GM18502 (cell line): Measurements from ENCODE around the gene YIPF1.
"Not testable (repeated sequence)": the region's sequence is repeated elsewhere in the genome, so short reads cannot be mapped to it uniquely, and the experiment has no call there.

Source experiments
- ATAC-seq: cut with Tn5 transposase; IDR thresholded peaks from one replicate; pipeline ENCODE4 v1.9.1; 2021; ENCODE audit warnings: mild to moderate bottlenecking; ENCODE audit not compliant: unreplicated experiment, poor library complexity

YIPF1 gene

DNA sequence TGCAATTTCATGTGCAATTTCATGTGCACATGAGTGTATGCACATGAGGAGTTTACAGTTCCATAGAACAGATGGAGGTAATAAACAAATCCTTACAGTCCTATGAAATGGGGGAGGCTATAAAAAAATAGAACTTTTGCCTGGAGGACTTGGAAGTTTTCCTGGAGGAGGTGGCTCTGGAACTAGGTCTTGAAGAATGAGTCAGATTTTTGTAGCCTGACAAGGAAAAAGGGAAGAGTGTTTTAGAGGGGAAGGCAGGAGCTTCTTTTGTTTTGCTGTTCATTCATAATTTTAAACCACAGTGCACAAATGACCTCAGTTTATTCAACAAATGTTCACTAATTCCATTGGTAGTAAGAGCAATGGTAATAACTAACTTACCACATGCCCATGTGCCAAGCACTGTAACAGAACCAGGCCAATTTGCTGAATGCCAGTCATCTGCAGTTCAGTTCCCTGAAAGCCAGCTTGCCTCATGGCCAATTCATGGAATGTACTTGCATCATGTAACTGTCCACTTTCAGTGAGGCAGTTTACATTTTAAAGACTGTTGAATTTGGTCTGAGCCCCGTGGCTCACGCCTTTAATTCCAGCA is 7.1 kb upstream of the YIPF1 start:
- ATAC-seq = no peak

DNA sequence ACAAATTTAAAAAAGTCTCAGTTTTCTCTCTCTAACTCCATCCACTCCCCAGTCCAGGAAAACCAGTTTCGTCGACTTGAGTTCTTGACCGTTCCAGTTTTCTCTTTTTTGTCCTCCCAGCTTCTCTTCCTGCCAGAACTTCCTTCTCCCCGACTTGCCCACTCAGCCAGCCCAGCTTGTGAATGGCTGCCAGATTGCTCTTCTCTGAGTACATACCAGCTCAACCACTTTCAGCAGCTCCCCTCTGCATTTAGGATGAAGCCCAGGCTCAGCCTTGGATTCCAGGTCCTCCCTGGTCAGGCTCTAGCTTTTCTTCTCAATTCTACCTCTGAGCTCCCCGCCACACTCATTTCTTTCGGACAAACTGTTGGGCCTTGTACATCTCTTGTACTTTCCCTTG is 5.8 kb upstream of the YIPF1 start:
- no peak for ATAC-seq

DNA sequence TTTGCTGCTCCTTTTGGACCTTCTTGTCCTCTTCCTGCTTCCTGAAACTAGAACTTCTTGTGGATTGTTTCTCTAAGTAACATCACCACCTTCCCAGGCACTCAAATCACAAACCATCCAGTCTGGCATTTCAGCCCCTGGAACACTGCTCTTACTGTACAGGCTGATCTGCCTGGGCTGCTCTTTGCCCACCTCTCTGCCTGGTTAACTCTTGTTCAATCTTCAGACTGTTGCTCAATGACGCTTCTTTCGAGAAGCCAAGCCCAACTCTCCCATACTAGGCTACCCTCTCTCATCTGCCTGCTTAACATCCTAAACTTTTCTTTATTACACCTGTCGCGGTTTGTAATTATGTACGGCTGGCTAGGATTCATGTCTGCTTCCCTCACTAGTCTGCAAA is 5.0 kb upstream of the YIPF1 start:
- no peak for ATAC-seq

DNA sequence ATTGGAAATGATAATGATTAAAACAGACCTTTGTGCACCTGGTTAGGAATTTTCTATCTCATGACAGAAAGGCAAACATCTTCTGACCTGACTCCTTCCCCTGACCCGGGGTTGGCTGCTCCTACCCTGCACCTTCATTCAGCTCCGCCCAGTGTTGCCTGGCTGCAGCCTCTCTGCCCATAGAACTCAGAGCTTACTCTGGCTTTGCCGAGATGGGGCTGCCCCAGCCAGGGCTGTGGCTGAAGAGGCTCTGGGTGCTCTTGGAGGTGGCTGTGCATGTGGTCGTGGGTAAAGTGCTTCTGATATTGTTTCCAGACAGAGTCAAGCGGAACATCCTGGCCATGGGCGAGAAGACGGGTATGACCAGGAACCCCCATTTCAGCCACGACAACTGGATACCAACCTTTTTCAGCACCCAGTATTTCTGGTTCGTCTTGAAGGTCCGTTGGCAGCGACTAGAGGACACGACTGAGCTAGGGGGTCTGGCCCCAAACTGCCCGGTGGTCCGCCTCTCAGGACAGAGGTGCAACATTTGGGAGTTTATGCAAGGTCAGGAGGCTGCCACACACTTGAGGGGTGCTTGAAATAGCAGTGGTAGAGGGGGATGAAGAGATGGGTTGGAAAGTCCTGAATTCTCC is 4.5 kb upstream of the YIPF1 start, which contains the start of gene DIO1:
TSS of gene DIO1 (plus strand) at position 189 of the 638 bp plus-strand sequence. CDS start at position 213, 24 bp downstream.
- ATAC-seq = no peak

DNA sequence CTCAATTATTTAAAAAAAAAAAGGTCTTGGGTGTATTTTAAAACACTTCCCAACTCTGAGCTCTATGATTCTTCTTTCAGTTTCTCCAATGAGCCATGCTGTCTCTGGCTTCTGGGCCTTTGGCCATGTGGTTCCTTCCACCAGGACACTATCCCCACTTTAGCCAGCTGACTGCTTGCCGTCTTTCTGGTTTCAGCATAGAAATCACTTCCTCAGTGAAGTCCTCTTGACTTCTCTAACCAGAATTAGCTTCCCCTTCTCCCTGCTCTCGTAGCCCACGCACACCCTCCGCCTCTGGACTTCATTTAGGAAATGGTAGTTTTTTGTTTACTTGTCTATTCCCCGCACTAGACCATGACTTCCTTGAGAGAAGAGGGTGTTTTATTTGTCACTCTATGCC is 3.3 kb upstream of the YIPF1 start:
- ATAC-seq = no peak

DNA sequence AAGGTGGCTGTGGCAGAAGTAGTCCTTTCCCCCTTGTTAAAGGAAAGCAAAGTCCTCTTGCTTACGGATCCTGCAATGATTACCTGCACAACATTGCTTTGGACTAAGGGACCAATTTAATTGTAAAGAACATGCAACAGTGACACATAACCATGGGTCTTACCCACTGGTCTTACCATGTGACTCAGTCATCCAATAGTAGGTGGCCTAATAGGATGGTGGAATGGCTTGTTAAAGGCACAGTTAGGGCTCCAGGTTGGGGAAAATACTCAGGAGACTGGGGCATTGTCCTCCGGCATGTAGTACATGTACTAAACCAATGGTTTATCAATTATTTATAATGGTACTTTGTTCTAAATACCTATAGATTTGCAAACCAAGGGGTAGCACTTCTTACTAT is 2.1 kb upstream of the YIPF1 start:
- no peak for ATAC-seq

DNA sequence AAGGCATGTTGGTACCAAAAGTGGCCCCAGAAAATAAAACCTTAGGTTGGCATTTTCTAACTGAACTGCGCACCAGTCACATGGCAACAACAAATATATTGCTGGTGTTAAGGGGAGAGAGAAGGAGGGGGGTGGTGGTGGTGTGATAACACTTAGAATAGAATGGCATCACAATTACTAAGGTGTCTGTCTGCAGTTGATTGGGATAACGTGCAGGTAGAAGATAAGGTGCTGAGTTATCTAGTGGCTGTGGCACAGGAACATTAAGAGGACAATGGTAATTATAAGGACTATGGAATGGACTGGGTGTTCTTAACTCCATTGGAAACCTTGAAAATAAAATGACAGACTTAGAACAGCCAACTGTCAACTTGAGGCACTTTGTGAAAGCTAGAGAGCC is 1.4 kb upstream of the YIPF1 start:
- ATAC-seq = no peak

DNA sequence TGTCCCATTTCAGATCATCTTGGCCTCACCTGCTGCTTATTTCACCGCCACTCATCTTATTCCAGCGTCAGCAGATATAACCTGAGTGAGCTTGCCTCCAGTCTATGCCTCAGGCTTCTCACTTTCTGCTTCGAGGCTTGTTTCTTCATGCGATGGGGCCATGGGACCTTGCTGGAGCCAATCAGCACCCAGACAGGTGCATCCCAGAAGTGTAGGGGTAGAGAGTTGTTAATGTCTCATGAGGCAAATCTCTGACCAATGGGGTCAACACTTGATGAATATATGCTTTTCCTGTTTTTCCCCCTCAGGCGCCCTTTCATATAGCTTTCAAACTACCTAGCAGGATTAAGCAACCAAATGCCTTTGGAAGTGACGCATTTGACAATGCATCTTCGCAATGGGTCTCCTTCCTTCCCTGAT is 935 bp upstream of the YIPF1 start:
- peak; percentile 24 for ATAC-seq

DNA sequence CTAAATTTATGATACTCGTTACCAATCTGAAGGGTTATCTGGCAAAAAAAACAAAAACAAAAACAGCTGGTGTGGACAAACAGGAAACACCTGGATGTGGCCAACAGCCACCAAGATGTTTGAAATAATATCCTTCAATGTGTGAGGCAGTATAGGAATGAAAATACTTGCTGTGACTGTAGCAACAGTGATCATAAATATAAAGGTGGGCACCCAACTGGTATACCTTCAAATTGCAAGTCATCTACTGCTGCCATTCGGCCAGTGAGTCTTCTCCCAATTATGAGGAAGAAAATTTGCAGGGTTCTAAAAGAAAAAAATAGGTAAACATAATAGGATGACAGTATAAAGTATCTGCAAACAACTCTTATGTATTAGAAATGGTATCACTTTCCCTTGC is 916 bp downstream of the YIPF1 start:
- ATAC-seq = no peak

DNA sequence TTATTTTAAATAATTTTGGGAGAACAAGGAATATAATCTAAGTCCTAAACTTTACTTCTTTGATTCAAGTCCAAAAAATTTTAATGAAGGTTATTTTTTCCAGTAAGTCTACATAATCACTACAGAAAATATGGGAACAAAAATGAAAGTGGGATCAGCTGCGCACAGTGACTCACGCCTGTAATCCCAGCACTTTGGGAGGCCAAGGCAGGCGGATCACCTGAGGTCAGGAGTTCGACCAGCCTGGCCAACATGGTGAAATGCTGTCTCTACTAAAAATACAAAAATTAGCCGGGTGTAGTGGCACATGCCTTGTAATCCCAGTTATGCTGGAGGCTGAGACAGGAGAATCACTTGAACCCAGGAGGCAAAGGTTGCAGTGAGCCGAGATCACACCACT is 6.0 kb downstream of the YIPF1 start:
- not testable (repeated sequence) for ATAC-seq

DNA sequence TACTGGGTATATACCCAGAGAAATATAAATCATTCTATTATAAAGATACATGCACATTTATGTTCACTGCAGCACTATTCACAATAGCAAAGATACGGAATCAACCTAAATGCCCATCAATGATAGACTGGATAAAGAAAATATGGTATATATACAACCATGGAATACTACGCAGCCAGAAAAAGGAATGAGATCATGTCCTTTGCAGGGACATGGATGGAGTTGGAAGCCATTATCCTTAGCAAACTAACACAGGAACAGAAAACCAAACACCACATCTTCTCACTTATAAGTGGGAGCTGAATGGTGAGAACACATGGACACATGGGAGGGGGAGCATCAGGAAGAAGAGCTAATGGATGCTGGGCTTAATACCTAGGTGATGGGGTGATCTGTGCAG is 7.7 kb downstream of the YIPF1 start:
- not testable (repeated sequence) for ATAC-seq

DNA sequence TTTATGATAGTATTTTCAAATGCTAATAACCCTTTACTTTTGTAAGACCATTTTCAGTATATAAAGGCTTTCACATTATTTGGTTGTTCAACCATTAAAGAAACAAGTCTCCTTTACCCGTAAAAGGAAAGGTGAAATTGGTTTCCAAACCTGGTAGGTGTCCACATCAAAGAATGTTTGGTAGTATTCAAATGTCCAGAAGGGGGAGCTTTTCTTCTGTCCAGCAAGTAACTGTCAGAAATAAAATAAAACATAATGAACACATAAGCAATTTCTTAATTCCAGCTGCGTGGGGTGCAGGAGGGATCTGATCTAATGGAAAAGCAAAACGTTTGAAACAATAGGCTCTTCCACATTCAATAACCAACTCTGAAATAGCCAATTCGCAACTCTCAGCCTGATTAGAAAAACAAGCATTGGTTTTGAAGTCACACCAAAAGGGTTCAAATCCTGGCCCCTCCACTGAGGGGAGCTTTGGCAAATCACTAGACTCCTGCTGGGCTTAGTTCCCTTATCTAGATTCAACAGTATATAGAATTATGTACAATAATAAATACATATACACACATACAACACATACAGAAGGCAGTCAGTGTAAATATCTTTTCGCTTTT is 11.0 kb downstream of the YIPF1 start:
- no peak for ATAC-seq

DNA sequence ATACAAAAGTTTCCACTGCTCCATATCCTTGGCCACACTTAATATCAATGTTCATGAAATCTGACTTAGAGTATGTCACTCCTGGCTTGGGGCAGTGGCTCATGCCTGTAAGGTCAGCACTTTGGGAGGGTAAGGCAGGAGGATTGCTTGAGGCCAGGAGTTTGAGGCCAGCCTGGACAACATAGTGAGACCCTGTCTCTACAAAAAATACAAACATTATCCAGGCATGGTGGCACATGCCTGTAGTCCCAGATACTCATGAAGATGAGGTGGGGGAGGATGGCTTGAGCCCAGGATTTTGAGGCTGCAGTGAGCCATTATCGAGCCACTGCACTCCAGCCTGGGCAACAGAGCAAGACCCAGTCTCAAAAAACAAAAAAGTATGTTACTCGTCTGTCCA is 14.4 kb downstream of the YIPF1 start:
- not testable (repeated sequence) for ATAC-seq

DNA sequence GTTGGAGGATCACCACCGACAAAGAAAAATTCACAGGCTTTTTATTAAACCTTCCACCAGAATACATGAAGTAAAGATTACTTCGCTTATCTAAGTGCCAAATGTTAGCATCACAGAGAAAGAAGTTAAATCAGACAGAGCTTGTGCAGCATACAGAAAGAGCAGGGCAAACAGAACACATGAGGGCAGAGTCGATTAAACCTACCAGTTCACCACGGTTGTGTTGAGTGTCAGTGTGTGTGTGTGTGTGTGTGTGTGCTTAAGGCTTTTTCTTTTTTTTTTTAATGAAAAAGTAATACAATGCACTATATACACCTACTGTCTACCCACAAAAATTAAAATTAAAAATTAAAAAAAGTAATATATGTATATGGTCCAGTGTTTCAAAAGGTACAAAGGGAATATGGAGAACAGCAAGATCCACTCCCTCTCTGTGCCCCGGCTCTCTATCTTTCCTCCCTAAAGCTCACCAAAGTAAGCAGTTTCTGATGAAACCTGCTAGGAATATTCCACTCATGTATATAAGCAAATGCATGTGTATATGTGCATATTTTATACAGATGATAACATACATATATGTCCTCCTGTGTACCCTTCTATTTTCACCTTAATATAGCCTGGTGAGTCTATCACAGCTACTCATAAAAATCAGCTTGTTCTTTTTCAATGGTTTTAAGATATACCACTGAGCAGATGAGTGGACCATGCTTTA is 17.7 kb downstream of the YIPF1 start:
- no peak for ATAC-seq

DNA sequence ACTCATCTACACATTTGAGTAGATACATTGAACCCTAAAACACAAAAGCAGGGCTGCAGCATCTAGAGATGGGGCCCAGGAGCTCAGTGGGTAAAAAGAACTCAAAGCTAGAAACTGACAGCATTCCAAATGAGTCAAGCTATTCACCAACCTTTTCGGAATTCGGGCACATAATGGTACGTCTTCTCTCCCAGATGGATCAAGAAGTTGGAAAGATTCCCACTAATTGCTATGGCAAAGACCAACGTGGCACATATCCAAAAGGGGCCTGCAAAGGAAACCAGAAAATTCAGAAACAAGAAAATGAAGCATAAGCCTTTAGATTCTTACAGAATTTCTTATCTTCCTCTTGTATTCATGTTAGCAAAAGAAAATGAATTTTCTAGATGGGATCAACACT is 18.4 kb downstream of the YIPF1 start:
- ATAC-seq = no peak

DNA sequence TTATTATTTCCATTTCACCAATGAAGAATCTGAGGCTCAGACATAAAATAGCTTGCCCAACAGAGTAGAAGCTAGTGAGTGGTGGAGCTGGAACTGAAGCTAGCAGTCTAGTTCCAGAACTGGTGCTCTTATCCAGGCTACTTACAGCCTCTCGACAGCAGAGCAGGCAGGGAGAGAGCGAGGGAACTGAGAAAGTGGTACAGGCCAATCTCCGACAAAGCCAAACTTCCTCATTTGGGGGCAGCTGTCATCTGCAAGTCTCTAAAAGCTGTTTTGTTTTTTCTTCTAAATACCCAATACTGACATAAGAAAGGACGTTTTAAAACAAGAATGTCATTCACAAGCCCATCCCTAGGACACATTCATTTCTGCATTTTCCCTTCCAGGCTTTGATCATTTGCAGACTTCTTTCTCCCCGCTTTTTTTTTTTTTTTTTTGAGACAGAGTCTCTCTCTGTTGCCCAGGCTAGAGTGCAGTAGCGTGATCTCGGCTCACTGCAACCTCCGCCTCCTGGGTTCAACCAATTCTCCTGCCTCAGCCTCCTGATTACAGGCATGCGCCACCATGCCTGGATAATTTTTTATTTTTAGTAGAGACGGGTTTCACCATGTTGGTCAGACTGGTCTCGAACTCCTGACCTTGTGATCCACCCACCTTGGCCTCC is 20.0 kb downstream of the YIPF1 start:
- ATAC-seq = no peak

DNA sequence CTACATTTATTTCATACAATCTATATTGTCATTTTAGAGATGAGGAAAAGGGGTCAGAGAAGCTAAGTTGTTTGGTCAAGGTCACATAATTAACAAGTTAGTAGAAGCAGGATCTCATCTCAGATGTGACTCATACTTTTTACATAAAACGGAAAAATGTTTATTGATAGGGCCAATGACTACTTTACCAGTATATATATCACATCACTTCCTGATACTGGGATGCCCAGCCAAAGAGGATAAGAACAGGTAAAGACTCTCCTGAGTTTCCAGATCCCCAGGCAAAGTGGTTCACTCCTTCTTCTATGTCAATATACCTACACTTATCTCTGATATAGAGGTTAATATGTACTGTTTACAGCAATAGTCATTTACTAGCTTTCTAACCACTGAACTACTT is 21.0 kb downstream of the YIPF1 start:
- ATAC-seq = no peak

DNA sequence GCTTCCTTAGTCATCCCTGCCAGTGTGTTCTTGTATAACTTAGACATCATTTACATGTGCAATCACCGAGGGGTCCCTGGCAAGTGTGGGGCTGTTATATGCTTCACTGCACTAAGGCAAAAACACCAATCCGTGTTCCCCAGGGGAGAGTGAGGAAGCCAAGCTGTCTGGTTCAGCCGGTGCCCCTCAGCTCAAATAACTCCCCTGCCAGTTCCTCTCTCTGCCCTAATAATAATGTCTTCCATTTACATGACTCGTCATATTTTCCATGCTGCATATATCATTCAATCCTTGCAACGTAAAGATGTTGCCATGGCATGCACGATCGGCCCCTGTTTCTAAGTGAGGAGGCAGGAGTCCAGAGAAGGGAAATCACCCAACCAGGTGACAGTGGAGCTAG is 27.1 kb downstream of the YIPF1 start:
- no peak for ATAC-seq

DNA sequence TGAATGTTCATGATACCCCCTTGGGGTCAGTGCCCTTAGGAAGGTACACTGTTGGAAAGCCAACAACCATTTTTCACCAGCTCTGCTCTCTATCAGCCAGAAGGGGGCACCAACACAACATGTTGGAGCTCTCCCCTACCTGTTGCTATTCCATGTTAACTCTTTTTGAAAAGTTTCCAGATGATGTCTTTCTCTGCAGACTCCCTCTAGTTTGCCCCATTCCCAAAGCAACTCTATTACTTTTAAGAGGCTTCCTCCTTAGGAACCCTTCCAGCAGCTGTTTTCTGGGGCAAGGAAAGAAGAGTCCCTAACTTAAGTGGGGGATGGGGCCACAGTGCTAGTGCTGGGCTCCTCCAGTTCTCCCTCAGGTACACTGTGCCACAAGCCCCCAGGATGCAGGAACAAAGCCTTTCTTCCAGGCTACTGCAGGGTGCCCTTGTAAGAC is 28.6 kb downstream of the YIPF1 start:
- ATAC-seq = no peak

DNA sequence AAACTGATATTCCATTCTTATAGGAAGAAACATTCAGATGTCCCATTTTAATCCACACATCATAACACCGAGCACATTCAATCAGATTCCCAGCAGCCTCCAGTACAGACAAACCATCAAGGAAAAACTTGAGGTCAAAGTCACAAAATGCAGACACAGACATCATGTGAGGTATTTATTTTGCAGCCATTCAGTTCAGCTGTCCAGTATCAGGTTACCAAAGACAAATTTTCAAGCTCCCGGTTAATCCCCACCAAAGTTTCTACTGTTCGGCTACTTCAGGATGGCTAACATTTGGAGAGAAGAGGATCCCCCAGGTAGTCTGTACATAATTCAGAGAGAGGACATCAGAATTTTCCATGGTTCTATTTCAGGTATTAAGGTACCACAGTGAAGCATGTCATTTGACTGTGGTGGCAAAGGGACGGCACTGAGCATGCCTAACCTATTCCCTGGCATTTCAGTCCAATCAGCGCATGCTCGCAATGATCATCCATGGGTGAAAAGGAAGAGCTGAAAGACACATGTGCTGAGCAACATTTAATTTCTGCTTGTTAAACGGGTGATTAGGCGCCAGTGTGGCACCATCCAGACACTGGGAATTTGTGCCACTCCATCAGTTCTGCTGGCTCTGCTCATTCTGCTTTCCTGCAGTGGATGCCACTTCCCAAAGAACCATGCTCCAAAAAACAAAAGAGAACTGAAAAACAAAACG is 37.9 kb downstream of the YIPF1 start:
- no peak for ATAC-seq
